GM23338 (cell line): Measurements from ENCODE around the gene GRIA4. TPM values are rescaled to one million over a fixed set of nuclear protein-coding genes. Genes with fewer than 3 reads are reported as not detected.

Experiments used
- ATAC-seq: fragments of 200-7000 bp; cut with Tn5 transposase; 3 replicates; pipeline ENCODE4 v1.9.1; 2020
- DNase-seq: peaks from one replicate; pipeline ENCODE4 v3.0.0-alpha.2; 2015; ENCODE audit warnings: low spot score
- H2AFZ ChIP-seq: fragments of 200-600 bp; sonication (generic); 2 replicates; pipeline ENCODE4 v1.8.0; 2016; ENCODE audit warnings: antibody characterized with exemption, mild to moderate bottlenecking, moderate library complexity
- H3F3A ChIP-seq: fragments of 200-600 bp; sonication (generic); replicated peaks from 2 replicates; pipeline ENCODE4 v1.8.0; 2017; ENCODE audit warnings: antibody characterized with exemption, mixed run types, low read depth
- H3K27ac ChIP-seq: fragments of 200-600 bp; sonication (generic); 2 replicates; pipeline ENCODE4 v1.6.1; 2016; ENCODE audit warnings: low read depth
- H3K27me3 ChIP-seq: fragments of 200-600 bp; sonication (generic); 2 replicates; pipeline ENCODE4 v1.8.0; 2016; ENCODE audit warnings: mild to moderate bottlenecking, mixed run types, moderate library complexity; ENCODE audit not compliant: insufficient read depth
- H3K36me3 ChIP-seq: fragments of 200-600 bp; sonication (generic); 2 replicates; pipeline ENCODE4 v1.8.0; 2016; ENCODE audit warnings: mild to moderate bottlenecking; ENCODE audit not compliant: insufficient read depth
- H3K4me1 ChIP-seq: fragments of 200-600 bp; sonication (generic); 2 replicates; pipeline ENCODE4 v1.8.0; 2016; ENCODE audit warnings: mild to moderate bottlenecking, moderate library complexity; ENCODE audit not compliant: insufficient read depth
- H3K4me2 ChIP-seq: fragments of 200-600 bp; sonication (generic); 2 replicates; pipeline ENCODE4 v1.7.1; 2017; ENCODE audit warnings: mixed run types
- H3K4me3 ChIP-seq: fragments of 200-600 bp; sonication (generic); 2 replicates; pipeline ENCODE4 v1.6.1; 2016; ENCODE audit warnings: mixed run types
- H3K79me2 ChIP-seq: fragments of 200-600 bp; sonication (generic); replicated peaks from 2 replicates; pipeline ENCODE4 v1.8.0; 2017; ENCODE audit warnings: mild to moderate bottlenecking; ENCODE audit not compliant: insufficient read depth
- H3K9me2 ChIP-seq: fragments of 200-600 bp; sonication (generic); 2 replicates; pipeline ENCODE4 v1.8.0; 2017; ENCODE audit not compliant: insufficient read depth
- H4K20me1 ChIP-seq: fragments of 200-600 bp; sonication (generic); replicated peaks from 2 replicates; pipeline ENCODE4 v1.8.0; 2017; ENCODE audit warnings: mild to moderate bottlenecking; ENCODE audit not compliant: insufficient read depth
- H3K27ac Mint-ChIP-seq: 2 replicates; pipeline ENCODE4 v1.8.0; 2020; ENCODE audit warnings: inconsistent platforms, mild to moderate bottlenecking, moderate library complexity, mixed read lengths
- H3K27me3 Mint-ChIP-seq: 3 replicates; pipeline ENCODE4 v1.8.0; 2022; ENCODE audit warnings: low read depth, mild to moderate bottlenecking, moderate library complexity, mixed read lengths, inconsistent platforms; ENCODE audit not compliant: insufficient read depth, poor library complexity
- H3K36me3 Mint-ChIP-seq: 3 replicates; pipeline ENCODE4 v1.8.0; 2021; ENCODE audit warnings: low read depth, mild to moderate bottlenecking, inconsistent platforms, moderate library complexity, mixed read lengths
- H3K4me1 Mint-ChIP-seq: 3 replicates; pipeline ENCODE4 v1.8.0; 2020; ENCODE audit warnings: mild to moderate bottlenecking, inconsistent platforms, mixed read lengths
- H3K4me3 Mint-ChIP-seq: 3 replicates; pipeline ENCODE4 v1.8.0; 2021; ENCODE audit warnings: moderate library complexity, mild to moderate bottlenecking, inconsistent platforms, mixed read lengths
- H3K9me3 Mint-ChIP-seq: 3 replicates; pipeline ENCODE4 v1.8.0; 2020; ENCODE audit warnings: moderate library complexity, mild to moderate bottlenecking, inconsistent platforms, mixed read lengths
- CREB1 ChIP-seq: fragments of 250-450 bp; sonication (Bioruptor Pico); IDR thresholded peaks from 2 replicates; pipeline ENCODE4 v1.5.0; 2020; ENCODE audit warnings: low read depth, mild to moderate bottlenecking, moderate library complexity
- EZH2 ChIP-seq: fragments of 200-600 bp; sonication (generic); IDR thresholded peaks from one replicate; pipeline ENCODE4 v1.8.0; 2017; ENCODE audit warnings: antibody characterized with exemption, mild to moderate bottlenecking, low read depth; ENCODE audit not compliant: unreplicated experiment
- EZH2phosphoT487 ChIP-seq: fragments of 200-600 bp; sonication (generic); IDR thresholded peaks from one replicate; pipeline ENCODE4 v1.8.1; 2018; ENCODE audit warnings: antibody characterized with exemption; ENCODE audit not compliant: unreplicated experiment
- JUNB ChIP-seq: IDR thresholded peaks from one replicate; pipeline ENCODE4 v1.6.1; 2016; ENCODE audit warnings: antibody characterized with exemption; ENCODE audit not compliant: unreplicated experiment
- NANOG ChIP-seq: IDR thresholded peaks from 2 replicates; pipeline ENCODE4 v1.6.1; 2016; ENCODE audit warnings: antibody characterized with exemption, borderline replicate concordance
- POLR2AphosphoS5 ChIP-seq: IDR thresholded peaks from 2 replicates; pipeline ENCODE4 v1.6.1; 2016; ENCODE audit warnings: antibody characterized with exemption, low read depth
- ZNF114 ChIP-seq: fragments of 250-450 bp; sonication (Bioruptor Pico); IDR thresholded peaks from 2 replicates; pipeline ENCODE4 v1.5.0; 2020; ENCODE audit warnings: mild to moderate bottlenecking, moderate library complexity
- polyA plus RNA-seq: library from polyadenylated mRNA; unstranded; fragments of >200 nt; fragmentation: Nextera tagmentation; extraction: Ambion mirVana; gene quantifications from 2 replicates; pipeline ENCODE4 v1.2.1, GENCODE V29; 2016
- total RNA-seq: library from RNA; depleted of rRNA; stranded (reverse); fragments of >200 nt; shearing (Covaris generic); gene quantifications from 2 replicates; pipeline ENCODE4 v1.2.3, GENCODE V29; 2014
- TF ChIP-seq, protein P1 (sequence below): IDR thresholded peaks from 2 replicates; pipeline ENCODE4 v1.6.1; 2016; ENCODE audit warnings: antibody characterized with exemption
- TF ChIP-seq, protein P2 (sequence below), 2 experiments: fragments of 200-600 bp in 1 of 2; sonication (generic) in 1 of 2; conservative IDR thresholded peaks; 2 replicates each; pipeline versions ENCODE4 v1.5.1 to v1.6.1; 2016 to 2017; ENCODE audit warnings: antibody characterized with exemption in 2 of 2, low read depth in 2 of 2, mild to moderate bottlenecking in 2 of 2, moderate library complexity in 1 of 2

The GRIA4 gene
- total and polyA plus RNA-seq, 2 experiments from 2014 or later: 17.8 to 71.1 TPM

GRCh38 chr11:105598371-105598770, 11.5 kb upstream of the GRIA4 start:
- no peak overlapping the region for H3K27ac ChIP-seq
- H2AFZ ChIP-seq: no peak overlapping the region
- no peaks in the 10 kb centered on the region for H3K27me3 ChIP-seq
- no peaks in the 10 kb centered on the region for H3F3A ChIP-seq
- Mint-ChIP-seq H3K36me3 (no peaks in the 10 kb centered on the region), H3K4me1 (peaks cover 21% of the 10 kb centered on the region), H3K27ac (no peak overlapping the region), H3K9me3 (no peaks in the 10 kb centered on the region), H3K27me3 (no peaks in the 10 kb centered on the region), H3K4me3 (no peak overlapping the region)
- DNase-seq (no peak), ATAC-seq (peak; percentile 62)
- peak overlapping the region; percentile 11; the same call in 1 of the 2 replicates for H3K4me2 ChIP-seq
- no peak for TF ChIP-seq JUNB
- TF ChIP-seq, protein P1, sequence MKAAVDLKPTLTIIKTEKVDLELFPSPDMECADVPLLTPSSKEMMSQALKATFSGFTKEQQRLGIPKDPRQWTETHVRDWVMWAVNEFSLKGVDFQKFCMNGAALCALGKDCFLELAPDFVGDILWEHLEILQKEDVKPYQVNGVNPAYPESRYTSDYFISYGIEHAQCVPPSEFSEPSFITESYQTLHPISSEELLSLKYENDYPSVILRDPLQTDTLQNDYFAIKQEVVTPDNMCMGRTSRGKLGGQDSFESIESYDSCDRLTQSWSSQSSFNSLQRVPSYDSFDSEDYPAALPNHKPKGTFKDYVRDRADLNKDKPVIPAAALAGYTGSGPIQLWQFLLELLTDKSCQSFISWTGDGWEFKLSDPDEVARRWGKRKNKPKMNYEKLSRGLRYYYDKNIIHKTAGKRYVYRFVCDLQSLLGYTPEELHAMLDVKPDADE: no peak
- H3K36me3 ChIP-seq: no peaks in the 10 kb centered on the region
- no peak overlapping the region for H3K4me3 ChIP-seq
- H3K4me1 ChIP-seq: peaks cover 20% of the 10 kb centered on the region
- no peaks in the 10 kb centered on the region for H3K79me2 ChIP-seq
- H3K9me2 ChIP-seq: no peaks in the 10 kb centered on the region
- H4K20me1 ChIP-seq: no peaks in the 10 kb centered on the region

GRCh38 chr11:105603156-105603555, 6.7 kb upstream of the GRIA4 start:
- peaks cover 3% of the 10 kb centered on the region; the same call in 1 of the 2 replicates for H3K4me1 ChIP-seq
- Mint-ChIP-seq H3K4me3 (no peak overlapping the region), H3K4me1 (peaks cover 15% of the 10 kb centered on the region), H3K9me3 (no peaks in the 10 kb centered on the region), H3K27me3 (no peaks in the 10 kb centered on the region), H3K27ac (no peak overlapping the region), H3K36me3 (no peaks in the 10 kb centered on the region)
- H3K4me2 ChIP-seq: no peak overlapping the region
- TF ChIP-seq JUNB: no peak
- TF ChIP-seq, protein P1: no peak
- no peak for TF ChIP-seq POLR2AphosphoS5
- TF ChIP-seq EZH2: no peak
- TF ChIP-seq ZNF114 (CRISPR knock-in tag): no peak
- TF ChIP-seq NANOG: no peak
- no peak for TF ChIP-seq CREB1
- TF ChIP-seq EZH2phosphoT487: no peak
- TF ChIP-seq, protein P2, sequence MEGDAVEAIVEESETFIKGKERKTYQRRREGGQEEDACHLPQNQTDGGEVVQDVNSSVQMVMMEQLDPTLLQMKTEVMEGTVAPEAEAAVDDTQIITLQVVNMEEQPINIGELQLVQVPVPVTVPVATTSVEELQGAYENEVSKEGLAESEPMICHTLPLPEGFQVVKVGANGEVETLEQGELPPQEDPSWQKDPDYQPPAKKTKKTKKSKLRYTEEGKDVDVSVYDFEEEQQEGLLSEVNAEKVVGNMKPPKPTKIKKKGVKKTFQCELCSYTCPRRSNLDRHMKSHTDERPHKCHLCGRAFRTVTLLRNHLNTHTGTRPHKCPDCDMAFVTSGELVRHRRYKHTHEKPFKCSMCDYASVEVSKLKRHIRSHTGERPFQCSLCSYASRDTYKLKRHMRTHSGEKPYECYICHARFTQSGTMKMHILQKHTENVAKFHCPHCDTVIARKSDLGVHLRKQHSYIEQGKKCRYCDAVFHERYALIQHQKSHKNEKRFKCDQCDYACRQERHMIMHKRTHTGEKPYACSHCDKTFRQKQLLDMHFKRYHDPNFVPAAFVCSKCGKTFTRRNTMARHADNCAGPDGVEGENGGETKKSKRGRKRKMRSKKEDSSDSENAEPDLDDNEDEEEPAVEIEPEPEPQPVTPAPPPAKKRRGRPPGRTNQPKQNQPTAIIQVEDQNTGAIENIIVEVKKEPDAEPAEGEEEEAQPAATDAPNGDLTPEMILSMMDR (conservative IDR thresholded peaks at IDR 0.05; ENCODE audit: low read depth in 2 of 2): no peak
- no peaks in the 10 kb centered on the region for H3F3A ChIP-seq
- H3K27ac ChIP-seq: no peak overlapping the region
- no peak for ATAC-seq
- H3K4me3 ChIP-seq: no peak overlapping the region
- H3K79me2 ChIP-seq: no peaks in the 10 kb centered on the region
- H3K27me3 ChIP-seq: no peaks in the 10 kb centered on the region; the same call in 1 of the 2 replicates
- DNase-seq: no peak
- no peak overlapping the region for H2AFZ ChIP-seq
- H3K36me3 ChIP-seq: no peaks in the 10 kb centered on the region
- no peaks in the 10 kb centered on the region for H4K20me1 ChIP-seq
- H3K9me2 ChIP-seq: no peaks in the 10 kb centered on the region
